SK-N-MC (cell line): ENCODE measurements around the gene INSIG1.

Source experiments
- EZH2 ChIP-seq: fragments of 200-600 bp; sonication (generic); IDR thresholded peaks from one replicate; pipeline ENCODE4 v1.6.1; 2017; ENCODE audit warnings: antibody characterized with exemption
- FOXP2 ChIP-seq: optimal IDR thresholded peaks from 2 replicates; pipeline ENCODE3; 2011; ENCODE audit warnings: mild to moderate bottlenecking, moderate library complexity; ENCODE audit not compliant: insufficient read depth; ENCODE audit errors: extremely low read length, control extremely low read depth
- POLR2AphosphoS5 ChIP-seq: IDR thresholded peaks from 2 replicates; pipeline ENCODE4 v1.6.1; 2012; ENCODE audit warnings: mild to moderate bottlenecking, low read depth, low read length, borderline replicate concordance

GRCh38 chr7:155327590-155328320 is 30.1 kb downstream of the INSIG1 start:
- TF ChIP-seq FOXP2 (no peak), POLR2AphosphoS5 (no peak), EZH2 (no peak)
